NAMALWA (cell line): ENCODE results near the gene SEPTIN10.
"Not testable (repeated sequence)": the region's sequence is repeated elsewhere in the genome, so short reads cannot be mapped to it uniquely, and the experiment has no call there.

Experiments used
- DNase-seq: peaks from one replicate; pipeline ENCODE4 v3.0.0-alpha.2; 2015; ENCODE audit warnings: low spot score

Gene SEPTIN10

DNA sequence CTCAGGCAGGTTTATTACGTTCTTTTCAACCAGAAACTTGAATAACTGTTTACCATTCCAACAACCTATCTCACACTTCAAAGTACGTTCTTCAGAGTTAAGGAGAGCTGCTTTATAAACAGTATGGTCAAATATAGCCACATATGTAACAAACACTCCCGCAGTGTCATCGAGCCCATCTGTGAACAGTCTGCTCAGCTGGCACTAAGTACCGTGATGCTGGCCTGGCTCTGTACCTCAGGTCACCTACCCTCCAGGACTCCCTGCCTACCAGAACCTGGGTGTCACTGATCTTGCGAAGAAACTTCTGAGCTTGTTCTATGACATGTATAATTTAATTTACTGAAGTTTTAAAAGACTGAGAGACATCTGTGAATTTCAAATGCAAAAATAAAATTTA lies 71.4 kb downstream of the SEPTIN10 start:
- no peak for DNase-seq

DNA sequence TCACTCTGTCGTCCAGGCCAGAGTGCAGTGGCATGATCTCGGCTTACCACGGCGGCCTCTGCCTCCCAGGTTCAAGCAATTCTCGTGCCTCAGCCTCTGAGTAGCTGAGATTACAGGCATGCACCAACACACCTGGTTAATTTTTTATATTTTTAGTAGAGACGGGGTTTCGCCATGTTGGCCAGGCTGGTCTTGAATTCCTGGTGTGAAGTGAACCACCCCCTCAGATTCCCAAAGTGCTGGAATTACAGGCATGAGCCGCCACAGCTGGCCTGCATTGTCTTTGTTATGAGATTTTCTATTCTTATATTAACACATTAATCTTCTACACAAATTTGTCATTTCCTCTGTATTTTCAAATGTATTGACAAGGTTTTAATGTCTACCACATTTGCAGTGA lies 75.2 kb downstream of the SEPTIN10 start:
- no peak for DNase-seq

DNA sequence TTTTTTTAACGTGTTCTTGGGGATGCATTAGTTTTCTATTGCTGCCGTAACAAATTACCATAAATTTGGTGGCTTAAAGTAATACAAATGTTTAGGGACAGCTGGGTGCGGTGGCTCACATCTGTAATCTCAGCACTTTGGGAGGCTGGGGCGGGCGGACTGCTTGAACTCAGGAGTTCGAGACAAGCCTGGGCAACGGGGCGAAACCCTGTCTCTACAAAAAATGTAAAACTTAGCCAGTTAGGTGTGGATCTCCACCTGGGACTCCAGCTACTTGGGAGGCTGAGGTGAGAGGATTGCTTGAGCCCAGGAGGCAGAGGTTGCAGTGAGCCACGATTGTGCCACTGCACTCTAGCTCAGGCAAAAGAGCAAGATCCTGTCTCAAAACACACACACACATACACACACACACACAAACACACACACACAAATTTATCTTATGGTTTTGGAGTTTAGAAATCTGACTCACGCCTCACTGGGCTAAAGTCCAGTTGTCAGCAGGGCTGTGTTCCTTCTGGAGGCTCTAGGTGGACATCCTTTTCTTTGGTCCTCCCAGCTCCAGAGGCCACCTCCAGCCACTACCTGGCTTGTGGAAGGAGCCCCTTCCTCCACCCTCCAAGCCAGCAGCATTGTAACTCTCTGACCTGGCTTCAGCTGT lies 76.1 kb downstream of the SEPTIN10 start:
- DNase-seq = no peak

DNA sequence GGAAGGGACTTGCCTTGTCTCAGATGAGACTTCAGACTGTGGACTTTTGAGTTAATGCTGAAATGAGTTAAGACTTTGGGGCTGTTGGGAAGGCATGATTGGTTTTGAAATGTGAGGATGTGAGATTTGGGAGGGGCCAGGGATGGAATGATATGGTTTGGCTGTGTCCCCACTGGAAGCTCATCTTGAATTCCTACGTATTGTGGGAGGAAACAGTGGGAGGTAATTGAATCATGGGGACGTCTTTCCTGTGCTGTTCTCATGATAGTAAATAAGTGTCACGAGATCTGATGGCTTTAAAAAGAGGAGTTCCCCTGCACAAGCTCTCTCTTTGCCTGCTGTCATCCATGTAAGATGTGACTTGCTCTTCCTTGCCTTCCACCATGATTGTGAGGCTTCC lies 77.2 kb downstream of the SEPTIN10 start:
- DNase-seq = not testable (repeated sequence)

- DNase-seq = no peak
These were observed 78.4 kb downstream of the SEPTIN10 start for GRCh38 chr2:109535217-109535946.

DNA sequence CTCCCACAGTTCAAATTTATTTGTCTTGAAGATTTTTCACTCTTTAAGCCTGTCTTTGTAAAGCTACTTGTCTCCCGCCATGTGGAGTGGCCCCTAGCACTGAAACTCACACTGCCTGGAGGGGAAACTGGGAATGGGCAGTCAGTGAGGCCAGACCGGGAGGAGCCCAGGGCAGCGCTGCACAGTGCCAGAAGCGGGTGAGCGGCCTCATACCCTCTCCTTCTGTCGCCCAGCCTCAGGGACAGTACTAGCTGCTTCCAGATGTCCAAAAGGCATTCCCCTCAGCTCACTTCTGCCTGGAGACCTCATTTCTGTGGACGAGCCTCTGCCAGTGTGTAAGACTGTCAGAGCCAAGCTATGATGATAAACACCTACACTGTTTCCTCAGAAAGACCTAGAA lies 79.9 kb downstream of the SEPTIN10 start:
- no peak for DNase-seq

DNA sequence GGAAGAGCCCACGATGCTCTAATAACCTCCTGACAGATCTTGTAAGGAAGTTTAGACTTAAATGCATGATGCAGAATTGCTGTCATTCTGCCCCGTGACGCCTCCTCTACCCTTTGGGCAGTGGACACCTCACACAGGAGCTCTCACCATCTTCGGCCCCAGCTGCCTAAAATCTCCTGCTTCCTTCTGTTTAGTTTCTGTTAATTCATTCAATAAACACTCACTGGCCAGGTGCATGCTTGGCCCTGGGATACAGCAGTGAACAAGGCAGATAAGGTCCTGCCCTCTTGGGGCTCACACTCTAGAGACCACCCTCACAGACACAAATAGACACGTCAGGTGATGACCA lies 81.1 kb downstream of the SEPTIN10 start:
- DNase-seq = no peak

DNA sequence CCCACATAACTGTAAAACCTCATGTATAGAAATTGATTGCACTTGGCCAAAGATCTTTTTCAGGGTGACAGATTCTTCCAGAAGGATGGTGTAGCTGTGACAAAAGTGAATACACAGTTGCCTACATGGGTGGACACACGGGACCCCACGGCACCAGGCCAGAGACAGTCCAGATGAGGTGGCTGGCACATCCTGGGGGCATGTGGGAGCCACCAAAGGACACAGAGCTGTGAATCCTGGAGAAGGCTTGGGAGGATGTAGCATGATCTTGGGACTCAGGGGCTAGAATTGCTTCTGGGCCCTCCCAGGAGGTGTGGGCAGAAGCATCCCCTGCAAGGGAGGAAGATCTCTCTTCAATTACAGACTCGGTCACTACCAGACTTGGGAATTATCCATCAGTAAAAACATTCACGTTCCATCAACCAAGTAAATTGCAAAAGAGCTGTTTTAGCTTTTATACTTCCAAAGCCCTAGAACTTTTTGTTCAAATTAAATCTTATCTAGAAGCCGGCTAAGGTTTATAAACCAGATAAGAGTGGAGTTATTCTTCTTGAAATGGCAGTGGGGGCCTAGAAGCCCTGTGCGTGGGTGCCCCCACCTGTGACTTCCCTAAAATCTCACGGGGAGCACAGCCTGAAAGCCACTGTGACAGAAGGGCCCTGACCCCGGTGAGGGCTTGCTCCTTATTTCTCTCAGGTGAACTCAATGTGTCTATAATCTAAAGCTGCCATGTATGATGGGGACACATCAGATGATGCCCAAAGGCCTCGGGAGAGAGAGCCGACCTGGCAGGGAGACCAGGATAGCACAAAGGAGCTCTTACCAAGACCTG lies 81.7 kb downstream of the SEPTIN10 start:
- DNase-seq = no peak

DNA sequence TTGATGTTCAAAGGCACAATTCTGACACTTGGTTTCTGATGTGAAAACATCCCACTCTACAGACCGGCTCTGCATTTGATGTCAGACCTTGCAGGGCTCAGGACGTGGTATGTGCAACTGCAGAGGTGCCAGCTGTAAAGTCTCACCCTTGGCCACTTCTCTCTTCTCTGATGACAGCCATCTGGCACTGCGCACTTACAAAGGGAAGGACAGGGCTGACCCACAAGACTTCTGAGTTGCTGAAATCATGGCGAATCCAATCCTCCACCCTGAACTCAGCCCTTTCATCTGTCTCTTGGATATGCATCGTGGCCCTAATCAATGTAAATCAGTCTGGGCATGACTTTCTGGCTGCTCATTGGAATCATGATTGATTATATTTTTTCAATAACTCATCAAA lies 82.5 kb downstream of the SEPTIN10 start:
- no peak for DNase-seq

- DNase-seq = no peak
These were observed 83.1 kb downstream of the SEPTIN10 start for GRCh38 chr2:109530712-109531111.

- DNase-seq = no peak
These were observed 84.0 kb downstream of the SEPTIN10 start for GRCh38 chr2:109529532-109530449.

DNA sequence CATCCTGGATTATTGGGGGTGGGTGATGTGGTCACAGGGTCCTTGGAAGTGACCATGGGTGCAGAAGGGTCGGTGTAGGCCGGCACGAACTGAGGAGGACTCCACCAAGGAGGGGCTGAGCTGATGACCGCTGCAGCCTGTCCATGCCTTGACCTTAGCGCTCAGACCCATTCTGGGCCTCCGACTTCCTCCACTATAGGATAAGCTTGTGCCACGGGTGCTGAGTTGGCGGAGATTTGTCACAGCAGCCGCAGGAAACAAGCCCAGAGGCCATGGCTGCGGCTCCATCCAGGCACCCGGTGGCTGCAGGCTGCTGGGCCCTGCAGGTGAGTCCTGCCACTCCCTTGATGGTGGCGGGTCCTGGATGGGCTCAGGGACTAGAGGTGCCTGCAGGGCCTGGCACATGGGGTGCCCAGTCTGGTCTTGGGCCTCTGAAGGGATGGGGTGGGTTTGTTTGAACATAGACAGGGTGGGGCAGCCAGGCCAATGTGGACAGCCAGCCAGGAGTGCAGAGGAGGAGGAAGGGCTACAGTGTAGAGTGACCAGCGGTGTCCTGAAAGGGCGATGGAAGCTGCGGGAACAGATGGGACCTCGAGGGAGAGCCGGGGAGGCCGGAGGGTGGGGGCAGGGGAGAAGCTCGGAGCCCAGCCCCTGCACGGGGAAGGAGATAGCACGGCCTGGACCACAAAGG lies 84.8 kb downstream of the SEPTIN10 start:
- no peak for DNase-seq

DNA sequence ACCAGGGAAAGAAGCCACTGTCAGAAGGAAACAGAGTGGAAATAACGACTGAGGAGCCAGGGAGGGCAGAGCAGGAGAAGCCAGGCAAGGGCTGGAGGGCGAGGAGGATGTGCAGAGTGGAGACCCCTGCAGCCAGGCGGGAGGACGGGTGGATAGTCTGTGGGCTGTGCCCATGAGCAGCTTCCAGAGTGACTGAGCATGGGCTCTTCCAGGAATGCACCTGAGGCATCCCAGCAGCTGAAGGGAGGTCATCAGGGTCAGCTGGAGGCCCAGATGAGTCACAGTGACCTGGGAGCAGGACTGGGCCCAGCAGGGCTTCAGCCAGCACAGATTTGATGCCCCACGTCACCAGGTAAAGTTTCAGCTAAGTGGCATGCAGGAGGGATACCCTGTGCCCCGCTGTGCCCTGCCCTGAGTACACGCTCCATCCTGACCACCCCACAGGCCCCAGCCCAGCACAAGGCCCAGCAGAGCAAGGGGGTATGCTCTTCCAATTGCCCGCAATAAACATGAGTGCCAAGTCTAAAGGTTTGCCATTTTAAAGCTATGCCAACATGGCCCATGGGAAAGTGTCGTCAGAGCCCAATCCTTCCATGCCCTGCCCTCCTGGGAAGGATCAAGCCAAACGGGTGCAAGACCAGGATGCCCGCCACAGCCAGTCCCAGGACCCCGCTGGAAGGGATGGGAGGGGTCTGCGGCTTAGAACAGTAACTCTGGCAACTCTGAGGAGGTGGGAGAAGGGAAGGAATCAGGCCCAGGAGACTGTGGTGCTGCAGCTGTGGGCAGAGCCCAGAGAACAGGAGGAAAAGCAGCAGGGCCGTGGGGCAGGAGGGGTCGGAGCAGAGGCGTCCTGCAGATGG lies 85.7 kb downstream of the SEPTIN10 start:
- no peak for DNase-seq

DNA sequence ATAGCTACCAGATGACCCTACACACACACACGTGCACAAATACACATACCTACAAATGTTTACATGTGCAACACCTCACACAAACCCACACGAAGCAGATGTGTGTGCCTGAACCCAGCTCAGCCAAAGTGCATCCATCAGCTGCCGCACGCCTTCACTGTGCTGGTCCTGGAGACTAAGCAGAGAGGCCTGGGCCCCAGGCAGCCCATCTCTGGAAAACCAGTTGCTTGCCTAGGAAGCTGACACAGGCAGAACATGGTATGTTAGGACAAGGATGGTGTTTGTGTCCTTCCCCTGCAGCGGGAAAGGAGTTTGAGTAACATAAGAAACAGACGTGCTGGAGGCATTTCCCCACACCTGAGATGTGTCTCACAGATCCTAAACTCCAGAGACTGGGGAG lies 86.7 kb downstream of the SEPTIN10 start:
- DNase-seq = no peak

- DNase-seq = no peak
These were observed 87.3 kb downstream of the SEPTIN10 start for GRCh38 chr2:109526442-109526970.

- DNase-seq = no peak
These were observed 87.9 kb downstream of the SEPTIN10 start for GRCh38 chr2:109525836-109526235.

DNA sequence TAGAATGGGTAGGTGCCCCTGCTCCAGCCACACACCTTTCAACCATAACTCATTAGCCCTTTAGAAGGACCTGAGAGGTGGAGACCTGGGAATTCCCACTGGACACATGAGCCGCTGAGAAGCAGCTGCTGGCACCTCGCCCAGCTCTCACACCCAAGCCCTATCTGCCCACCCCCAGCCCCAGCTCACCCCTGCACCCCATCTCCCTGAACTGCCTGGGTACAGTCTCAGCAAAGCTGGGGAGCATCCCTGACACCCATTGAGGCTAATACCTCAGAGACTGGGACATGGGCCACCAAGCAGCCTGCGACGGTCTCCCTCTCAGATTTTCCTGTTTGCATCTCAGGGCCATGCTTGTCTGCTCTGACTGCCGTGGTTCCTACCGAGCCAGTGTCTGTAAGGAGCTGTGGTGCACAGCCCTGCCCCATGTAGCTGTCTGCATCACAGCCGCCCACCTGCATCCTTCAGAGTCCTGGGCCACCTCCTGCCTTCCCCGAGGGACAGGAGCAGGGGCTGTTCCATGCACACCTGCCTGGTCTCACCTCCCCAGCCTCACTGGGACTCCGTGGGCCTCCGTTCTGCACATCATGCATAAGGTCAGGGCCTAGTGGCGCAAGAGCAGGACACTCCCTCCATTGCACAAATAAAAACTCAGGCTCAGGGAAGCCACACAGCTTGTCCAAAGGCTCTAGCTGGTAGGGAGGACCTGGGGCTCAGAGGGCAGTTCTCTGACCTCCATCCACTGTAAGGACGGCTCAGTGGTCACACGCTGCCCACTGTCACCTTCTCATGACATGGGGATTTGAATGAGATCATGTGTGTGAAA lies 90.0 kb downstream of the SEPTIN10 start:
- DNase-seq = no peak

GRCh38 chr2:109523121-109523520 lies 90.6 kb downstream of the SEPTIN10 start:
- DNase-seq = no peak

DNA sequence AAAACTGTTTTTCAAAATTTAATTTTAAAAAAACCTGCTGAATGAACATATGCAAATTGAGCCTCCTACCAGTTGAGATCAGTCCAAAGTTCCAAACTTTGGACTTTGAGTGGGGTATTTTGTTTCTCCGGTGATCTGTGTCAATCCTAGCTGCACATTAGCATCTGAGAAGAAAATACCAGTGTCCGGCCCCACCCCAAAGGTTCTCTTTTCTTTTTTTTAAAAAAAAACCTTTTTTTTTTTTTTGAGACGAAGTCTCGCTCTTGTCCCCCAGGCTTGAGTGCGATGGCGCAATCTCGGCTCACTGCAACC lies 91.7 kb downstream of the SEPTIN10 start:
- no peak for DNase-seq
